Measurements from ENCODE around the gene CELA1.

Gene CELA1

DNA sequence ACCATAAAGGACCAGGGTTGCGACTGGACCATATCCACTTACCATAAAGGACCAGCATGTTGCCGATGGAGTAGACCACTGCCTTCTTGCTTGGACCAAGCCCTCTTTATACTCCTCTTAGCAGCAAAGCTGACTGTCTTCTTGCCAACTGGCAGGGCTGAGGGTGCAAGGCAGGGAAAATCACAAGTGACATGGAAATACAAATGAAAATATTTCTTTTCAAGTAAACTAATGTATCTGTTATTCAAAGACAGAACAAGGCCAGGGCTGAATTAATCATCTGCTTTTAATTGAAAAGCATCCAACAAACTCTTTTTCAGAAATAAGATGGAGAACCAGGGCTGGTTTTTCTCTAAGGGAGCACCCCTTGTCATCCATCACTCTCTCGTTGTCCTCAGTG, at the start of gene CELA1:
TSS of gene CELA1 (minus strand) at position 99 of the 400 bp plus-strand sequence. CDS start at position 58, 41 bp downstream.
- DNase-seq: no peak

DNA sequence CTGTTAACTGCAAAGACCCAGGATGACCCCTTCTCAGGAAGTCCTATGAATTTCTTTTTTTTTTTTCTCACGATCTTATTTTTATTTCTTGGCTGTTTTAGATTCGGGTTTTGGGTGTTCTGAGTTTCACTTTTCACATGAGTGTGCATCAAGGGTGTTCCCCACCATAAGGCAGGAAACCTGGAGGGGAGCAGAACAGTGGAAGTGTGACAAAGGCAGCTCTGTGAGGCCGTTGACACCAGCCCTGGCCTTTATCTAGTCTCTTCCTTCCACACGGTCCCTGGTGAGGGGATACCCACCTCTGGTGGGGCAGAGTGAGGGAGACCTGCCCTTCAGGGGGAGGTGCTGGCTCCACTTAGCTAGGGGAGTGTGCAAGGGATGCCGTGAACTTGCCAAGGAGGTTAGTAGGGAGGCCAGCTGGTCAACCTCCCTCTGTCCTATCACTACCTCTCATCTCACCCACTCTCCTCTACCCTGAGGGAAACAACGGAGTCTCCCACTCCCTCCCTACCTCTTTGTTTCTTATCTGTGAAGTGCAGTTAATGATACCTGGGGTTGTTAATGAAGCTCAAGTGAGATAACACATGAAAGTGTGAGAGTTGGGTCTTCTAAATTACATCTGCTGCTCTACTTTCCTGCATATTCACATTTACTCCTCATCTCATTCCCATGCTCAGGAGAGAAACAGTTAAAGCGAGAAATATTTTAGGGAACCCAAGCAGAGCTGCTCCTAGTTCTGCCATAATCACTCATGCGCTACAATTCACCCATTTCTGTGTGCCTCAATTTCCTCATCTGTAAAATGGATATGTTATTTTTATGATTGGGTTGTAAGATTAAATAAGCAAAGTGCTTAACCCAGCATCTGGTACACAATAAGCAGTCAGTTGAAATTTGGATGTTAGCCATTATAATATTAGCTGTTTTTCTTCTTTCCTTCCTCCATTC, 49.1 kb upstream of the CELA1 start:
- DNase-seq: no peak

DNA sequence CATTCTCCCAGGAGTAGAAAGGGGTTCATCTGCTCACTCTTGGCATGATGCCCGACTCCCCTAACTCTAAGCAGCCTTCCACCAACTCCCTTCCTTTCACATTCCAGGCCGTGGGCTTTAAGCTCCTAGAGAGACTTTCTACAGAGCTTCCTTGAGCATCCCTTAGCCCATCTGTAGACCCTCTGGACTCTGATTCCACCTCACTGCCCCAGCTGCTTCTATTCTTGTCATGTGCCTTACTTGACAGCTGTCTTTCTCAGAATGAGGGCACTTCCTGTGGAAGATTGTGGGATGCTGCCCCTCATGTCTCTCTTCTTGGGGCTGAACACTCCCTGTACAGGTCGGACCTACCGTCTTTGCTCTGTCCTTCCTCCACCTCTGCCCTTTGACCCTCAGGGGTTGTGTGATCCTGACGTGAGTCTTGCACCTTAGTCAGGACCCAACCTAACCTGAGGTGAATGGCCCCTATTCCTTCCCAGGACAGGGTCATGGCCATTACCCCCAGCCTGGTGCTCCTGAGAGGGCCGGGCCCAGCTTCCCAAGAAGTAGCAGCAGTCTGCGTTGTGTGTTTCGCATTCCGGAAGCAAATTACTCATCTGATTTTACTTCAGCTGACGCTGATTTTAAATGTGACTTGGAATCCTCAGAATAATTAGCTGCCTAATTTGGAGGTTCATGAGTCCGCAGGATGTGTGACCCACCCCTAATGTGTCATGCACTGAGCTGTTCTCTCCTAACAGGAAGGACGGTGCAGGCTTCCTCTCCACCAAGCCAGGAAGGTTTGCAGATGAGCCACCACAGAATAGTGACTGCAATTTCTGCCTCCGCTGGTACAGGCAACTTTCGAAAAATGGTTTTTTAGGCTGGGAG, 47.4 kb upstream of the CELA1 start:
- no peak for DNase-seq

DNA sequence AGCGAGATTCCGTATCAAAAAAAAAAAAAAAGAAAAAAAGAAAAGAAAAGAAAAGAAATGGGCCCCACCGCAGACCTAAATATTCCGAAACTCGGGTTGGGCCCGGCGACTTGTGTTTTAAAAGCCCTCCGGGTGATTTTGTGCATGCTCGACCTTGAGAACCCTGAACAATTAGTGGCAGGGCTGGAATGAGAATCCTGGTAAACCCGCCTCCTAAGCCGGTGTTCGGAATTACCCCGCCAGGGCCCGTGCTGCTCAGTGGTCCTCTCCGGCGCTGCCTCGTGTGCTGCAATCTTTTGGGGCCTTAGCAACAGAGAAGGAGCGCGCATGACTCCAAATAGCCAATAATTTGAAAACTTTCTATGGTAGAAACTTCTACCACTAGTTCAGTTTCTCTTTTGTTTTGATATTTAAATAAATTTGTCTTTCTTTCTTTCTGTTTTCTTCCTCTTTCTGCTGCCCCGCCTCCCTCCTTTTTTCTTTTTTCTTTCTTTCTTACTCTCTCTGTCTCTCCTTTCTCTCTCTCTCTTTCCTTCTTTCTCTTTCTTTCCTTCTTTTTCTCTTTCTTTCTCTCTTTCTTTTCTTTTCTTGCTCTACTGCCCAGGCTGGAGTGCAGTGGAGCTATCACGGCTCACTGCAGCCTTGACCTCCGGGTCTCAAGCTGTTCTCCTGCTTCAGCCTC, 46.2 kb upstream of the CELA1 start:
- DNase-seq: peak; percentile 43 to 46

DNA sequence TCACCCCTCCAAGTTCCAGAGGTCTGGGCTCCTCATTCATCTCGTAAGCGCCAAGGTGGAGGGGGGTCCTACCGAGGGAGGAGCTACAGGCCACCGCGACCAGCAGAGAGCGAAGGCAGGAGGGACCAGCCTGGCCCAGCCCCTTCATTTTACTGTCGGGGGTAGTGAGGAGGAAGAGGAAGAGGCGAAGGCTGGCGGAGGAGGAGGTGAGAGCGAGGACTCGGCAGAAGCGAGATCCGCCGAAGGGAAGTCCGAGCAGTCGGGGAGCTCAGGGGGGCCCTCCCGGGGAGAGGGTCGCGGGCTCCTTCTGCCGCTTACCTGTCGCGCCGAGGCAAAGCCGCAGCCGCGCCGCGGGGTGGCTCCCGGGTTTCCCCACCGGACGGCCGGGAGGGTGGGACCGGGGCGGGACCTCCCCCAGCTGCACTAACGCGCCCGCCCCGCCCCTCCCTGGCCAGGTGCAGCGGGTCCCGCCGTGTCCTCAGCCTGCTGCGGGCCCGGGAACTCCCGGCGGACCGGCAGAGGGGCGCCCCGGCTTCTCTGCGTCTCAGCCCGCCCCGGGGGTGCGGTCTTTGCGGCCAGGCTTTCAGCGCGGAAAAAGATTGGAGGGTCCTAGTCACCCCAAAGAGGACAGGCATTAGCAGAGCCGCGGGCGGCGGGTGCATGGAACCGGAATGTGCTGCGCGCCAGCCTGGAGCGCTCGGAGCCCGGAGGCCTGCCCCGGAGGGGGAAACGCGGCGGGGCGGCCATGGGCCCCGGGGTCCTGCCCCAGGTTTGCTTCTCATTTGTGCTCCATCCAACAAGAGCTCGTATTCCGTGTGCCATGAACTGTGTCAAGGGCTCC, 45.0 kb upstream of the CELA1 start, which contains the start of gene GALNT6:
TSS of gene GALNT6 (minus strand) at position 124 of the 841 bp plus-strand sequence. CDS start 11,625 bp downstream, outside the sequence.
- DNase-seq: peak; percentile 19 to 64

DNA sequence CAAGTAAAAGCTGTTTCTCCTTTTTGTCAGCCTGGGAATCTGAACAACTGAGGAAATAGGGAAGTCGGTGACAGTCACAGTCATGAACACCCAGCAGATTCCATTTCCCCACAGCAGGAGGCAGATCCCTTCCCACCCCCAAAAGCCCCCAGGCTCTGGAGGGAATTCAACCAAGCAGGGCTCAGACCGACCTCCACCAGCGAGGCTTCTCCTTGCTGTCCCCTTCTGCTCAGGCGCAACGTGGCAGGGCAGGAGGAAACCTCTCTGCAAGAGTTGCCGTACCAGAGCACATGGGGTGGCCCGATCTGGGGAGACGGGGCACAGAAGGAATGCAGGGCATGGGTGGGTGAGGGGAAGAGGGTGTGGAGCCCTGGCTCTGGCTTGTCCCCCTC, 44.4 kb upstream of the CELA1 start:
- no peak for DNase-seq

DNA sequence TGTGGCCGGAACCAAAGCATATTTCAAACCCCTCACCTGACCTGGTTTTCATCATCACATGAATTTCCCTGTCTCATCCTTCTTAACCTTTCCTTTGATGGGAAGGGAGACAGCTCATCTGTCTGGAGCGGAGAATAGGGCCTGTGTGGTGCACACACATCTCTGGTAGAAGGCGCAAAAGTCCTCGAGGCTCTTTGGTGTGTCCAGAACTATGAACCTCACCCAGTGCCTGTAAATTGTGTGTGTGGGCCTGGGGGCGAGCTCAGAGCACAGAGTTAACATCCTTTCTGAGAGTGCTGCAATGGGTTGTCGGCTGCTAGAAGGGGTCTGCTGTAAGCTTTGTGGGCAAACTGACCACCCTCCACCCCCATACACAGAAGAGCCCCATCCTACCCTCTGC, 44.0 kb upstream of the CELA1 start:
- DNase-seq: no peak

DNA sequence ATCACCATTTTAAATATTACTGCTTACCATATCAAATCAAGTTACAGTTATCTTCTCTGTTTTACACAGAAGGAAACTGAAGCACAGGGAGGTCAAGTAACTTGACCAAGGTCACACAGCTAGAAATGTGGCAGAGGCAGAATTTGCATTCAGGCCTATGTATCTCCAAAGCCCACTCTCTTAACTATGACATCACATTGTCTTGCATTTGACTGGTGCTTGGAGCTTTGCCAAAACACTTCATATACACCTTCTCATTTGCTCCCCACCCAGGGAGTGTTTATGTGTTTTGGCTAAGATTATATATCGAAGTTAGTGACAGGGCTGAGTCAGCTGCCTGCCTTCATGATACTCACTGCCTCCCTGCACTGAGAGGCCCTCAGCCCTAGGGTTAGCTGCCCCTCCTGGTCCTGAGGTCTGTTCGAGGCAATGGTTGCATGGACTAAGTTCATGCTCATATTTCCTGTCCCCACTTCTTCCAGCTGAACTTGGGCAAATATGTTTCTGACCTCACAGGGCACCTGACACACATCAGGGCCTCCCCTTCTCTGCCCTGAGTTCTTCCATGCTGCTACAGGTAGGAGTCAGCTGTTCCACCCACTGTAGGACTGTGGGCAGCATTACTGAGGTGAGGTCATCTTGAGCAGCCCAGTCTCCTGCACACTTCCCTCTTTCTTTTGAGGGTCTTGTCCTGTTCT, 43.0 kb upstream of the CELA1 start:
- DNase-seq: no peak

DNA sequence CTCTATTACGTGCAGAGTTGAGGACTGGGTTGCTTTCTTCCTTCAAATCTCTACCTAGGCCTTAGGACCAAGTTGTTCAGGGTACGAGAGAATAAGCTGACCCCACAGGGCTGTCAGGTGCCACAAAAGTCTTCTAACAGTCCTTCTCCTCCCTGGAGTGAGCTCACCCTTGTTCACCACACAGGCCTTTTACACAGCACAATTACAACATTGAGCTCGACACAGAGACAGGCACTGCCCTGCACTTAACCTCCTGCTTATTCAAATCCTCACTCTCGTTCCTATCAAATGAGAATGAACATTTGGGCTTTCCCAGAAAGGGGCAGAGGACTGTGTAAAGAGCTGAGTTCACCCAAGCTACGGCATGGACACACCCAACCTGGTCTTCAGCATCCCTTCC, 42.4 kb upstream of the CELA1 start:
- no peak for DNase-seq

DNA sequence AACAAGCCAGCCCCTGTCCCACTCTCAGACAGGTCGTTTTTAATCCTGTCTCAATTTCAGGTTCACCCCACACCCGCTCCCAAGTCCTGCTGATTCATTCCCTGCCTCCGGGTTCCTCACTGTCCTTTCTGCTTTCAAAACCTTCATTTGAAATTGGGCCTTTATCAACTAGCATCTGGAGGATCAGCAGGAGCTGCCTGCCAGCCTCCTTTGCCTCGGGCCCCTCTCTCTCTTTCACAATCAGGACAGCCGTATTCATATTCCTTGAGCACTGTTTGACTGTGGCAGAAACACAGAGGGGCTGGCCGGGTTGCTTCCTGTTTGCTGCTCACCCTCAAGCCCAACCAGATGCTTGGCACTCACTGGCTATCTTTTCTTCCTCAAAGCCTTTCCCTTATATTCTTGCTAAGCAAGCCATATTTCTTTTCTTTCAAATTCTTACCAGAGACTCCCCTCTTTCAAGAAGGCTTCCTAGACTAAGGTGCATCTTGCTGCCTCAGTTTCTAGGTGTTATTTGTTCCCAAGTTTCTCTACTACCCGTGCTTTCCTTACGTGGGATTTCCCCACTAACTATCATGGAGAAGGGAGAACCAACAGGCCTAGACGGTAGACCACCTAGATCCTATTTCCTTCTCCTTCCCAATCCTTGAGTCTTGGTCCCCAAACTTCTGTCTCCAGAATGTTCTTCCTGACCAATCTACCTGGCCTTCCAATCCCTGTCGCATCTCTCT, 41.8 kb upstream of the CELA1 start:
- no peak for DNase-seq

DNA sequence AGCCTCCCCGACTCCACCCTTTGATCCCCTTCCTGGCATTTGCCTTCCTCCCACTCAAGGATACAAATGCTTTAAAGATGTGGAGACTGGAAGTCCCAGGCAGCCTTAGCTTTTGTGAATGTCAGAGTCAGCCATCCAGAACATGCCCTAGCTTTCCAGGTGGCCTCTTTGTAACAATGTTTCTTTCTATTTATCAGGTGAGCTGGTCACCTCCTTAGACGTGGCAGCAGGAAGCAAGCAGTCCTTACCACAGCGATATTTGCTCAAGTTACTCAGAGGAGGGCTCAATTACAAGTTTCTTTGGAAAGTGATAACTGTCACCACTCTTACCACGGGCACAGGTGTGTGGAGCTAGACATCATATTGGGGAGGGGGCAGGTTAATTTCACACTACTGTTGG, 39.9 kb upstream of the CELA1 start:
- DNase-seq: no peak

DNA sequence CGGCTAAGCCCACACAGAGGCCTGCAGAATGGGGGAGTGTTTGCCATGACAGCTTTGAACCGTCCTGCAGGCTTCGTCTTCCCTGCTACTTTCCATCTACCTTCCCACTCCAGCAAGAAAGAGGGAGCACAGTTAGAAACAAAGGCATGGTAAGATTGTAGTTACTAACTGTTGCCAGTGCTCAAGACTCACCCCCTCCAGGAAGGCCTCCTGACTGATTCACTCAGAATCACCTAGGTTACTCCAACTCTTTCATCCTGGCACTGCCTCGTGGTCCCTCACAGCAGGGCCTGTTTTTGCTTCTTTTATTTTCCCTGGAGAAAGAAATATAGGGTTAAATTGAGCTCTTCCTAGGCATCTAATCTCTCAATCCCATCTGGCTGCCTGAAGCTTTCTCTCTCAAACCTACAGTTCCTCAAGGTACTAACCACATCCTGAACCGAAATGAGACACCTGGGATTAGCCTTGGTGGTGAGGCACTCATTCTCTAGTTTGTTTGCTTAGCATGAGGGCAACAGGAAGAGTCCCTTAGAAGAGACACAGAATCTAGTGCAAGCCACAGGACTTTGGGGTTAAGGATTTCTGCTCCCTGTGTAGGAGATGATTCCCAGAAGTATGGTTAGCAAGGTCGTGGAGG, 36.9 kb upstream of the CELA1 start:
- DNase-seq: no peak

DNA sequence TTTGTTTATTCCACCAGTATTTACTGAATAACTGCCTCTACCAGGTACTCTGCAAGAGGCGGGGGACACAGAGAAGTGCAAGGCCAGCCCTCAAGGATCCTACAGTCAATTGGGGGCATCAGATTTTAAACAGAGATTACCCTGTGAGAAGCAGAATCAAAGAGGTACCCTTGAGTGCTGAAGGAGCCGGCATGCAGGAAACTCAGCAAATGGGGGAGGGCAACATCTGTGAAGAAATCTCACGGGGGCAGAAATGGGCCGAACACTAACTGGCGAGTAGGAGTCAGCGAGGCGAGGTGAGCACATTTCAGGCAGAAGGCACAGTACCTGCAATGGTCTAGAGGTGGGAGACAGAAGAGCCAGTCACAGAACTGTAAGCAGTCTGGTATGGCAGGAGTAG, 35.7 kb upstream of the CELA1 start:
- no peak for DNase-seq

DNA sequence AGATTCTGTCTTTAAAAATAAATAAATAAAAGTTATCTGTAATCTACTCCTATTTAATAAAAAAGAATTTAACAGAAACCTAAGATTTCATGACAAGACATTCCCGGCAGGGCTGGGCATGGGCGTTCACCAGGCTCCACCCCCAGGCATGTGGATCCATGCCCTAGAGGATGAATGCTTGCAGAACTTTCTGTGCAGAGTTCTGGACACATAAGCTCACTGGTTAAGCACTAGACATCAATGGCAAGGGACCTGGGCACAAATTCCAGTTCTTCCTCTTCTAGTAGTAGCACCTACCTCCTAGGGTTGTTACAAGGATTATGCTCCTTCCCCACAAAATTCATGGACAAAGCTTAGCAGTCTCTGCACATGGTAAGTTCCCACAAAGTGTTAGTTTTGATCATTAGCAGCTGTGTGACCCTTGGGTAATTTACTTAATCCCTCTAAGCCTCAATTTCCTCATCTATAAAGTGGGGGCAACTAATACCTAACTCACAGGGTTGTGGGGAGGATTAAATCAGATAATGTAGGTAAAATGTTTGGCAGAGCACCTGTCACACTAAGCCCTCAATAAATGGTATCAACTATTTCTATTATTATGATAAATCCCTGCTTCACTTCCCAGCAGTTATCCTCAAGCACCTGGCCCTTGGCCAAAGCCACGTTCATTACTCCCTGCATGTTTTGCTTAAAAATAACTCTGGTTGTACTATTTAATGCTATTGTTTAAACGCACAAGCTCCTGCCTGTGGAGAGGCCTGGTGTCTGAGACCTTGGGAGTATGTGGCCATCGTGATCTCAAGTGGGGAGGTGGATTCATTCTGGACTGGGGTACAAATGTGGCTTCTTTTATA, 35.0 kb upstream of the CELA1 start:
- DNase-seq: no peak

DNA sequence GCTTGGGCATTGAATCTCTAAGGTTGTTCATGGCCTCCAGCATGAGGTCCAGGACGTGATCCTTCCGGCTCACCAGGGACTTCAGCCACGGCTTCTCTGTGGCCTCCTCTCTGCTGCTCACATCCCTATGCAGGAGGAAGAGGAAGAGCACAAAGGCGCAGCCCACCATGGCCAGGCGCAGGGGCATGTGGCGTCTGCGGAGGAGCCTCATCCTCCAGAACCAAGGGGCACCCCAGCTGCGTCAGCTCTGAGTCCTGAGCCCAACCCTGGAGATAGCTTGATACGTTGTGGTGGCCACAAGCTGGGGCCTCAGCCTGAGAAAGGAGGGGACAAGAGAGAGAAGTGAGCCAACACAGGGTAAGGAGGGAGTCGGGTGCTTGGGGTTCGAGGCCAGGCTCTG, 33.1 kb upstream of the CELA1 start:
- DNase-seq: no peak

DNA sequence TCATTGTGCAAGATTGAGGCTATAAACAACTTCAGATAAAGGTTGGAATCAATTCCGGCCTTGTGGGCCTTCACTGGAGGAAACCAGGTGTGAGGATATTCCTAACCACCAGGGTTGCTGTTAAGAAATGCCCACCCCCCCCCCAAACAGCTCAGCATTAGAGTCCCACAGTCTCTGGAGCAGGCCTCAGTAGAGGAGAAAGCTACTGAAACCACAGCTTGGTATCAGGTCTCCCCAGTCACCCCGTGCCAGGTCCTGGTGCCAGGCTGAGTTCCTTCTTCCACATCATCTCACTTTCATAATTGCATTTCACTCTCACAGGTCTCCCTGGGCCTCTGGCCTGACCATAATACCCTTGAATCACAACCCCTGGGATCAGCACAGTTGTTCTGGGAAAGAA, 32.3 kb upstream of the CELA1 start:
- DNase-seq: no peak

DNA sequence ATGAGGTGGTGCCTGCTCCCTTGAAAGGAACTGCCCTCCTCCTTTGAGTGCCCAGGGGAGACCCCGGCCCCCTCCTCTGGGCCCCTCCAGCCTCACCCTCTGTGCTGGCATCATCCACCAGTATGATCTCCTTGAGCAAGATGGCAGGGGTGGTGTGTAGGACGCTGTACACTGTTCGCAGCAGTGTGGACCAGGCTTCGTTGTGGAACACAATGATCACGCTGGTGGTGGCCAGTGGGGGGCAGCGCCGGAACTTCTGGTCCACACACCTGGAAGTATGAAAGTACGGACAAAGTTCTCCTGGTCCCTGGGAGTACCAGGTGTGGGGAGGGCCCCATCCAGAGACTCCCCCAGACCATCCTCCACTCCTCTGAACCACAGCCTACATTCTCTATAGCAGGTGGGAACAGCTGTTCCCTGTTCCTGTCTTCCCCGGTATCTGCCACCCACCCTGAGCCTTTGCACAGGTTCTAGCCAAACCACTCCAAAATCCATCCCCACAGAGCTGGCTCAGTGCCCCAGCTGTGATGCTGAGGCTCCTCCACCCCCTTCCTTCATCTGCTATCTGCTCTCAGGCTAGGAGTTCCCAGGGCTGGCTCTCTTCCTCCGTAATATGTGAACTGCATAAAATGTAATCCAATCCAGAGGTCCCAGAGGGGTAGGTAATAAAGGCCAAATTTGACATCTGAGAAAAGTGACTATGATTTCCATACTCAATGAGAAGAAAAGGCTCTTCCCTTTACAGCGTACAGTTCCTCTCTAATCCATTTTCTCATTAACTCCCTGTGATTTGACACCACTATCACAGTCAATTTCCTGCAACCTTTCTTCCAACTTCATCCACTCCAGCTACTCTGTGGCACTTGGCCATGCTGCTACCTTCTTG, 30.9 kb upstream of the CELA1 start:
- no peak for DNase-seq

DNA sequence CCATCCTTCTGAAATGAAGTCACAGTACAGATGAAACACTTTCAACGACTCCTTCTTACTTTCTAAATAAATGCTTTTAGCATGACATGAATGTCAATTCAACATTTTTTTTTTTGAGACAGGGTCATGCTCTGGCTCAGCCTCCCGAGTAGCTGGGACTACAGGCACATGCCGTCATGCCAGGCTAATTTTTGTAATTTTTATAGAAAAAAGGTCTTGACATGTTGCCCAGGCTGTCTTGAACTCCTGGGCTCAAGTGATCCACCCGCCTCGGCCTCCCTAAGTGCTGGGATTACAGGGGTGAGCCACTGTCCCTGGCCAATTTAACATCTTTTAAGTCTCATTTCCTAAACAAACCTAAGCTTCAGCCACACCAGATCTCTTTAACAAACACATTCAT, 28.4 kb upstream of the CELA1 start:
- DNase-seq: no peak
